ENCODE measurements around the gene MKLN1. TPM values are rescaled to one million over a fixed set of nuclear protein-coding genes. Genes with fewer than 3 reads are reported as not detected.

The MKLN1 gene
- 12.6 and 15.7 TPM in 2 replicates for total RNA-seq

GRCh38 chr7:131327626-131328376 lies at the start of gene MKLN1:
Gene MKLN1 (plus strand): TSS chr7:131327876. CDS start chr7:131327900, 24 bp downstream.

Other genes with a start within 250 kb of the MKLN1 start
- 415 and 461 TPM in 2 replicates for gene PODXL, start 228.8 kb downstream of the MKLN1 start, total RNA-seq

Data from mammary microvascular endothelial cell (primary cell).